CD4-positive, alpha-beta memory T cell (primary cell): Measurements from ENCODE around the gene ATRNL1. TPM values are rescaled to one million over a fixed set of nuclear protein-coding genes. Genes with fewer than 3 reads are reported as not detected.

Source experiments
- CTCF ChIA-PET: fragments of 350-600 bp; sonication (Branson Sonifier 250); formaldehyde crosslinking; loops from one replicate; lab custom pipeline; 2021; ENCODE audit warnings: inconsistent platforms; ENCODE audit not compliant: partially characterized antibody; lab: Charles Lee
- POLR2A ChIA-PET: fragments of 350-600 bp; sonication (Branson Sonifier 250); formaldehyde crosslinking; loops from one replicate; lab custom pipeline; 2021; ENCODE audit not compliant: partially characterized antibody; lab: Charles Lee
- DNase-seq, 5 donors: peaks; one replicate each; pipeline versions ENCODE4 v3.0.0 to v3.0.0-alpha.2; 2020 to 2022; ENCODE audit warnings: mixed read lengths in 1 of 5
- H3K27ac ChIP-seq: one replicate; pipeline ENCODE4 v1.7.0; 2013; ENCODE audit warnings: low read depth, low read length
- H3K27me3 ChIP-seq: 2 replicates; pipeline ENCODE4 v1.7.0; 2013; ENCODE audit warnings: mild to moderate bottlenecking, low read length, moderate library complexity; ENCODE audit not compliant: insufficient read depth
- H3K36me3 ChIP-seq: 2 replicates; pipeline ENCODE4 v1.7.0; 2013; ENCODE audit warnings: mild to moderate bottlenecking, low read length, moderate library complexity; ENCODE audit not compliant: insufficient read depth
- H3K4me1 ChIP-seq: 2 replicates; pipeline ENCODE4 v1.7.0; 2013; ENCODE audit warnings: mild to moderate bottlenecking, low read length, moderate library complexity; ENCODE audit not compliant: insufficient read depth
- H3K4me3 ChIP-seq, 2 donors: one replicate each; pipeline ENCODE4 v1.7.0; 2013; ENCODE audit warnings: low read length in 2 of 2, mild to moderate bottlenecking in 1 of 2
- H3K9me3 ChIP-seq, 2 donors: one replicate each; pipeline ENCODE4 v1.7.0; 2013; ENCODE audit warnings: low read length in 2 of 2, control low read depth in 1 of 2; ENCODE audit not compliant: control insufficient read depth in 1 of 2
- H3K27ac Mint-ChIP-seq, 7 donors: one replicate each; pipeline ENCODE4 v1.8.0; 2020 to 2021; ENCODE audit warnings: mixed read lengths in 7 of 7, mild to moderate bottlenecking in 6 of 7, inconsistent platforms in 3 of 7, moderate library complexity in 3 of 7
- H3K27me3 Mint-ChIP-seq, 2 donors: one replicate each; pipeline ENCODE4 v1.8.0; 2020 to 2021; ENCODE audit warnings: mixed read lengths in 2 of 2
- H3K36me3 Mint-ChIP-seq, 2 donors: one replicate each; pipeline ENCODE4 v1.8.0; 2020 to 2021; ENCODE audit warnings: mixed read lengths in 2 of 2, inconsistent platforms in 1 of 2, mild to moderate bottlenecking in 1 of 2
- H3K4me1 Mint-ChIP-seq, 4 donors: one replicate each; pipeline ENCODE4 v1.8.0; 2020 to 2021; ENCODE audit warnings: mixed read lengths in 4 of 4, mild to moderate bottlenecking in 1 of 4
- H3K4me3 Mint-ChIP-seq, 8 donors: one replicate each; pipeline ENCODE4 v1.8.0; 2020 to 2021; ENCODE audit warnings: mixed read lengths in 8 of 8, mild to moderate bottlenecking in 7 of 8, moderate library complexity in 6 of 8, inconsistent platforms in 3 of 8
- H3K9me3 Mint-ChIP-seq, 8 donors: one replicate each; pipeline ENCODE4 v1.8.0; 2020 to 2021; ENCODE audit warnings: mixed read lengths in 8 of 8, mild to moderate bottlenecking in 5 of 8, inconsistent platforms in 3 of 8, moderate library complexity in 1 of 8
- intact Hi-C: fragments of 100-400 bp; cut with micrococcal nuclease; formaldehyde crosslinking; loops from one replicate; pipeline ENCODE4 v1.15.1; 2023
- polyA plus RNA-seq, 2 donors: library from polyadenylated mRNA; unstranded; fragments of 300-500 nt; fragmentation: Illumina TruSeq; gene quantifications; one replicate each; pipeline ENCODE4 v1.2.3, GENCODE V29; 2021
- total RNA-seq, 2 experiments: library from RNA; stranded (reverse); gene quantifications; one replicate each; pipeline ENCODE4 v1.2.3, GENCODE V29; 2021

ATRNL1 gene
- total and polyA plus RNA-seq, 4 experiments from 2014 or later = 0.23 to 0.50 TPM; not detected in 2

GRCh38 chr10:115976342-115976741, 883.2 kb downstream of the ATRNL1 start:
- H3K4me1 ChIP-seq = no peaks in the 10 kb centered on the region
- Mint-ChIP-seq H3K4me3 (no peak overlapping the region), H3K4me1 (no peaks in the 10 kb centered on the region), H3K27me3 (no peaks in the 10 kb centered on the region), H3K9me3 (peaks cover 0 to 28% (median 5%) of the 10 kb centered on the region in 8 donors), H3K27ac (no peak overlapping the region), H3K36me3 (peaks cover 0 to 2% of the 10 kb centered on the region in 2 donors)
- H3K9me3 ChIP-seq = no peaks in the 10 kb centered on the region
- no peaks in the 10 kb centered on the region for H3K27me3 ChIP-seq
- H3K27ac ChIP-seq = no peak overlapping the region
- no peak for DNase-seq
- no peak overlapping the region for H3K4me3 ChIP-seq
- CTCF ChIA-PET = no interaction called here
- POLR2A ChIA-PET = no interaction called here
- intact Hi-C loops = no loop called here
- H3K36me3 ChIP-seq = no peaks in the 10 kb centered on the region

GRCh38 chr10:115977855-115978254, 884.7 kb downstream of the ATRNL1 start:
- Histone ChIP-seq H3K27ac (no peak overlapping the region), H3K27me3 (no peaks in the 10 kb centered on the region), H3K4me1 (no peaks in the 10 kb centered on the region), H3K9me3 (no peaks in the 10 kb centered on the region), H3K36me3 (no peaks in the 10 kb centered on the region), H3K4me3 (no peak overlapping the region)
- no peak overlapping the region for H3K27ac Mint-ChIP-seq
- peaks cover 0 to 2% of the 10 kb centered on the region in 2 donors for H3K36me3 Mint-ChIP-seq
- intact Hi-C loops = no loop called here
- CTCF ChIA-PET = no interaction called here
- no peak overlapping the region for H3K4me3 Mint-ChIP-seq
- no peaks in the 10 kb centered on the region for H3K4me1 Mint-ChIP-seq
- H3K27me3 Mint-ChIP-seq = no peaks in the 10 kb centered on the region
- POLR2A ChIA-PET = no interaction called here
- DNase-seq = no peak
- peaks cover 0 to 23% (median 7%) of the 10 kb centered on the region in 8 donors for H3K9me3 Mint-ChIP-seq

- POLR2A ChIA-PET = no interaction called here
These were observed 886.4 kb downstream of the ATRNL1 start for GRCh38 chr10:115979576-115979975.

GRCh38 chr10:115980470-115980869, 887.3 kb downstream of the ATRNL1 start:
- Histone ChIP-seq H3K4me1 (no peaks in the 10 kb centered on the region), H3K4me3 (no peak overlapping the region), H3K27ac (no peak overlapping the region), H3K9me3 (no peaks in the 10 kb centered on the region), H3K27me3 (no peaks in the 10 kb centered on the region), H3K36me3 (no peaks in the 10 kb centered on the region)
- POLR2A ChIA-PET = no interaction called here
- CTCF ChIA-PET = no interaction called here
- no peak for DNase-seq
- Mint-ChIP-seq H3K4me1 (no peaks in the 10 kb centered on the region), H3K27ac (no peak overlapping the region), H3K36me3 (peaks cover 0 to 2% of the 10 kb centered on the region in 2 donors), H3K27me3 (no peaks in the 10 kb centered on the region), H3K4me3 (no peak overlapping the region), H3K9me3 (peaks cover 0 to 13% (median 8%) of the 10 kb centered on the region in 8 donors)
- intact Hi-C loops = no loop called here

More at GRCh38 chr10:115979576-115979975, 886.4 kb downstream of the ATRNL1 start:
- Mint-ChIP-seq H3K27ac (no peak overlapping the region), H3K4me3 (peak overlapping the region in 1 of 8 donors; percentile 33), H3K27me3 (no peaks in the 10 kb centered on the region), H3K4me1 (no peaks in the 10 kb centered on the region), H3K9me3 (peaks cover 0 to 13% (median 7%) of the 10 kb centered on the region in 8 donors), H3K36me3 (peaks cover 0 to 2% of the 10 kb centered on the region in 2 donors)
- no peak for DNase-seq
- H3K27me3 ChIP-seq = no peaks in the 10 kb centered on the region
- CTCF ChIA-PET = no interaction called here
- H3K9me3 ChIP-seq = no peaks in the 10 kb centered on the region
- H3K4me1 ChIP-seq = no peaks in the 10 kb centered on the region
- intact Hi-C loops = no loop called here
- no peak overlapping the region for H3K4me3 ChIP-seq
- H3K36me3 ChIP-seq = no peaks in the 10 kb centered on the region
- no peak overlapping the region for H3K27ac ChIP-seq

GRCh38 chr10:115981081-115981480, 887.9 kb downstream of the ATRNL1 start:
- intact Hi-C loops = no loop called here
- Histone ChIP-seq H3K4me1 (no peaks in the 10 kb centered on the region), H3K4me3 (no peak overlapping the region), H3K36me3 (no peaks in the 10 kb centered on the region), H3K9me3 (no peaks in the 10 kb centered on the region), H3K27me3 (no peaks in the 10 kb centered on the region), H3K27ac (no peak overlapping the region)
- CTCF ChIA-PET = no interaction called here
- H3K4me1 Mint-ChIP-seq = no peaks in the 10 kb centered on the region
- H3K9me3 Mint-ChIP-seq = peaks cover 0 to 13% (median 8%) of the 10 kb centered on the region in 8 donors
- DNase-seq = no peak
- no peak overlapping the region for H3K4me3 Mint-ChIP-seq
- H3K36me3 Mint-ChIP-seq = peaks cover 0 to 2% of the 10 kb centered on the region in 2 donors
- POLR2A ChIA-PET = no interaction called here
- no peak overlapping the region for H3K27ac Mint-ChIP-seq
- H3K27me3 Mint-ChIP-seq = no peaks in the 10 kb centered on the region

GRCh38 chr10:115982076-115982475, 888.9 kb downstream of the ATRNL1 start:
- no peak for DNase-seq
- no peak overlapping the region for H3K4me3 ChIP-seq
- Mint-ChIP-seq H3K4me1 (no peaks in the 10 kb centered on the region), H3K36me3 (peaks cover 0 to 2% of the 10 kb centered on the region in 2 donors), H3K4me3 (no peak overlapping the region), H3K27me3 (no peaks in the 10 kb centered on the region), H3K27ac (no peak overlapping the region), H3K9me3 (peaks cover 3 to 17% (median 8%) of the 10 kb centered on the region in 8 donors)
- H3K9me3 ChIP-seq = no peaks in the 10 kb centered on the region
- H3K27me3 ChIP-seq = no peaks in the 10 kb centered on the region
- H3K36me3 ChIP-seq = no peaks in the 10 kb centered on the region
- ChIA-PET CTCF (no interaction called here), POLR2A (no interaction called here)
- no peak overlapping the region for H3K27ac ChIP-seq
- no peaks in the 10 kb centered on the region for H3K4me1 ChIP-seq
- intact Hi-C loops = no loop called here

GRCh38 chr10:115982526-115982925, 889.4 kb downstream of the ATRNL1 start:
- intact Hi-C loops = no loop called here
- no peaks in the 10 kb centered on the region for H3K27me3 Mint-ChIP-seq
- H3K27ac Mint-ChIP-seq = no peak overlapping the region
- Histone ChIP-seq H3K4me3 (no peak overlapping the region), H3K27me3 (no peaks in the 10 kb centered on the region), H3K4me1 (no peaks in the 10 kb centered on the region), H3K9me3 (no peaks in the 10 kb centered on the region), H3K36me3 (no peaks in the 10 kb centered on the region), H3K27ac (no peak overlapping the region)
- POLR2A ChIA-PET = no interaction called here
- peaks cover 4 to 21% (median 8%) of the 10 kb centered on the region in 8 donors for H3K9me3 Mint-ChIP-seq
- no peak for DNase-seq
- CTCF ChIA-PET = no interaction called here
- peaks cover 0 to 2% of the 10 kb centered on the region in 2 donors for H3K36me3 Mint-ChIP-seq
- no peaks in the 10 kb centered on the region for H3K4me1 Mint-ChIP-seq
- no peak overlapping the region for H3K4me3 Mint-ChIP-seq
